ENCODE data around the gene MED12L. TPM values are rescaled to one million over a fixed set of nuclear protein-coding genes. Genes with fewer than 3 reads are reported as not detected.
A peak's percentile ranks its signal among the peaks of the same experiment; 100 is the strongest.
"Not testable (repeated sequence)": the region's sequence is repeated elsewhere in the genome, so short reads cannot be mapped to it uniquely, and the experiment has no call there.

MED12L gene
- total and polyA plus RNA-seq, 3 experiments from 2014 or later: 0.02 to 1.8 (median 1.7) TPM

DNA sequence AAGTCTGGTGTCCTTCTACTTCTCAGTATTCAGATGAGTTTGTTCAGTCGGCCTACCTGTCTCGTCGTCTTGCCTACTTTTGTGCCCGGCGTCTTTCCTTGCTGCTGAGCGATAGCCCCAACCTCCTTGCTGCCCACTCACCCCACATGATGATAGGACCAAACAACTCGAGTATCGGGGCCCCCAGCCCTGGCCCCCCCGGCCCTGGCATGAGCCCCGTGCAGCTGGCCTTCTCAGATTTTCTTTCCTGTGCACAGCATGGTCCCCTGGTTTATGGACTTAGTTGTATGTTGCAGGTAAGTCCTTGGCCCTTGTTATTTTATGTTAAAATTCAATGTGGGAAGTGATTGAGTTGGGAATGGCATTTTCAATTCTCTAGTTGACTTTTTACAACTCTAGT is 74.3 kb downstream of the MED12L start:
- no peaks in the 10 kb centered on the region for H3K9me3 ChIP-seq (ENCODE audit: low read length)
- H3K36me3 Mint-ChIP-seq: no peaks in the 10 kb centered on the region
- H3K4me3 Mint-ChIP-seq: no peak overlapping the region
- H3K27ac Mint-ChIP-seq: no peak overlapping the region
- CTCF ChIA-PET: interaction anchor here (0.9 to 1.3 kb wide), 3 partner anchors 58 to 125 kb away, joined by 3 to 4 read pairs (median 3); no protein-coding TSS in a partner anchor
- no peak overlapping the region for H3K27ac ChIP-seq (ENCODE audit: low read depth, low read length)
- H3K27me3 ChIP-seq (ENCODE audit: insufficient read depth, low read length, poor library complexity, severe bottlenecking): no peaks in the 10 kb centered on the region
- H3K27me3 Mint-ChIP-seq: peaks cover 2 to 25% of the 10 kb centered on the region in 2 donors
- H3K36me3 ChIP-seq (ENCODE audit: insufficient read depth, low read length): no peaks in the 10 kb centered on the region
- no peaks in the 10 kb centered on the region for H3K4me1 ChIP-seq (ENCODE audit: insufficient read depth, low read length)
- POLR2A ChIA-PET: no interaction called here
- no peak overlapping the region for H3K4me3 ChIP-seq (ENCODE audit: low read length)
- H3K4me1 Mint-ChIP-seq: peaks cover 0 to 4% (median 0%) of the 10 kb centered on the region in 3 donors
- H3K9me3 Mint-ChIP-seq: no peaks in the 10 kb centered on the region
- DNase-seq: no peak

DNA sequence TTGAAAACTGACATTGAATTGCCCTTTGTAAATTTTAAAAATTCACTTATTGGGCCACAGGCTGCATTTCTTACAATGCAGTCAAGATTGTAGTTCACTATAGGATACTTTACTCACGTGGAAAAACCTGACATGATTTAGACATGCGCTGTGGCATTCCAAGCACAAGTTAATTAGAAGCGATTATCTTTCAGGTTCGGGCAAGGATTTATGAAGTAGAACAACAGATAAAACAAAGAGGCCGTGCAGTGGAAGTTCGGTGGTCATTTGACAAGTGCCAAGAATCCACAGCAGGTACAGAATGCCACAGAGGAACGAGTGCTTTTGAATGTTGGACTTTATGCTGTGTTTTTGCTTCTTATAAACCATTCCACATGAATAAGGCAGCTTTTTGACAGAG is 79.8 kb downstream of the MED12L start:
- Mint-ChIP-seq H3K36me3 (no peaks in the 10 kb centered on the region), H3K4me1 (peaks cover 9 to 18% (median 17%) of the 10 kb centered on the region in 3 donors), H3K9me3 (no peaks in the 10 kb centered on the region), H3K4me3 (no peak overlapping the region), H3K27me3 (peaks cover 2 to 10% of the 10 kb centered on the region in 2 donors), H3K27ac (peak overlapping the region in 1 of 8 donors; percentile 38)
- Histone ChIP-seq H3K4me1 (ENCODE audit: insufficient read depth, low read length) (peaks cover 7% of the 10 kb centered on the region), H3K9me3 (ENCODE audit: low read length) (no peaks in the 10 kb centered on the region), H3K27ac (ENCODE audit: low read depth, low read length) (no peak overlapping the region), H3K4me3 (ENCODE audit: low read length) (no peak overlapping the region), H3K36me3 (ENCODE audit: insufficient read depth, low read length) (no peaks in the 10 kb centered on the region), H3K27me3 (ENCODE audit: insufficient read depth, low read length, poor library complexity, severe bottlenecking) (no peaks in the 10 kb centered on the region)
- POLR2A ChIA-PET: no interaction called here
- CTCF ChIA-PET: no interaction called here
- no peak for DNase-seq

DNA sequence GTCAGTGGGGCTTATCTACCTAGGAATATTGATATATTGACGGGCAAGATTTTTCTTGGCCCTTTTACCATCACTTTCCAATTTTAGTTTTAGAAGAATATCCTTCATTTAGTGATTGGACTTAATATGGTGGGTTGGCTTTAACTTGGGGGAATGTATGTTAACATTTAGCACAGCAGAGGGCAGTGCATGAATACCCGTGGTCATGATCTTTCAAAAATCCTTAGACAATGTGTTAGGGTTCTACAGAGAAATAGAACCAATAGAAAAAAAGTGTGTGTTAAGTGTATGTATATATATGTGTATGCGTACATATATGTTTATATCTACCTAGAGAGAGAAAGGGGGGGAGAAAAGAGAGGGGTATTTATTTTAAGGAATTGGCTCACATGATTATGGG is 80.7 kb downstream of the MED12L start:
- Histone ChIP-seq H3K27ac (ENCODE audit: low read depth, low read length) (no peak overlapping the region), H3K4me1 (ENCODE audit: insufficient read depth, low read length) (peaks cover 17% of the 10 kb centered on the region), H3K27me3 (ENCODE audit: insufficient read depth, low read length, poor library complexity, severe bottlenecking) (no peaks in the 10 kb centered on the region), H3K9me3 (ENCODE audit: low read length) (no peaks in the 10 kb centered on the region), H3K36me3 (ENCODE audit: insufficient read depth, low read length) (no peaks in the 10 kb centered on the region), H3K4me3 (ENCODE audit: low read length) (no peak overlapping the region)
- Mint-ChIP-seq H3K9me3 (no peaks in the 10 kb centered on the region), H3K4me3 (no peak overlapping the region), H3K36me3 (no peaks in the 10 kb centered on the region), H3K4me1 (peaks cover 19 to 28% (median 26%) of the 10 kb centered on the region in 3 donors), H3K27ac (no peak overlapping the region), H3K27me3 (peaks cover 2 to 5% of the 10 kb centered on the region in 2 donors)
- no peak for DNase-seq
- POLR2A ChIA-PET: no interaction called here
- CTCF ChIA-PET: interaction anchor here (0.9 to 3.4 kb wide), 3 partner anchors 62 to 114 kb away, joined by 3 to 83 read pairs (median 53); partner anchors contain the start of gene P2RY14

DNA sequence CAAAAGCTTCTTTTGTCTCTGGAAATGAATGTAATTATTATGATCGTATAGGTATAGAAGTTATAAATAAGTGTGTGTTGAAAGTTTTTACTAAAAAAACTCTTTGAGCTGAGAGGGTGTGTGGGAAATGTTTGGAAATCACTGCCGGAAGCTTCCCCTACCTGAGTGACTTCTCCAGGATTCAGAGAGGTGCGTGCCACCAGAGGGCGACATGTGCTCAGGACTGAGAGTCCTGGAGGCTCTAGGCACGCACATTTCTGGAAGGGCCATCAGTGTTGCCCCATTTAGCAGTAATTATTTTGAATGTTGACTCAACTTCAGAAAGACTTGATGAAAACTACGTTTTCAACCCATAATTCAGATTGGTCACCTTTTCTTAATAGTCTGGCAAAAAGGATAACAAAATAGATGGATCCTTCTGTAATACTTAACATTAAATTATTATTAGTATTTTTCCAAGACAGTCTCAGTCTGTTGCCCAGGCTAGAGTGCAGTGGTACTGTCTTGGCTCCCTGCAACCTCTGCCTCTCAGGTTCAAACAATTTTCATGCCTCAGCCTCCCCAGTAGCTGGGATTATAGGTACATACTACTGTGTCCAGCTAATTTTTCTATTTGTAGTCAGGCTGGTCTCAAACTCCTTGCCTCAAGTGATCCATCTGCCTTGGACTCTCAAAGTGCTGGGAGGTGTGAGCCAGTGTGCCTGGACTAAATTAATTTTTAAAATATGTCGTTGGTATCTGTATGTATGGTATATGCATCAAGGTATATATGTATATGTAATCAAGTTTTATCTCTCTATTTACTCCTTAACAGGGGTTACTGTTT is 83.0 kb downstream of the MED12L start:
- H3K36me3 ChIP-seq (ENCODE audit: insufficient read depth, low read length): no peaks in the 10 kb centered on the region
- H3K4me3 Mint-ChIP-seq: no peak overlapping the region
- no peaks in the 10 kb centered on the region for H3K27me3 ChIP-seq (ENCODE audit: insufficient read depth, low read length, poor library complexity, severe bottlenecking)
- no peaks in the 10 kb centered on the region for H3K36me3 Mint-ChIP-seq
- no peak overlapping the region for H3K4me3 ChIP-seq (ENCODE audit: low read length)
- H3K9me3 Mint-ChIP-seq: no peaks in the 10 kb centered on the region
- ChIA-PET CTCF (interaction anchor here (0.6 to 3.4 kb wide), 37 partner anchors 10 to 641 kb away, joined by 3 to 83 read pairs (median 4); partner anchors contain the start of genes GPR171 and P2RY14), POLR2A (no interaction called here)
- no peak overlapping the region for H3K27ac ChIP-seq (ENCODE audit: low read depth, low read length)
- H3K27ac Mint-ChIP-seq: peak overlapping the region in 5 of 8 donors; percentile 15 to 55 (median 47)
- peaks cover 32 to 43% (median 41%) of the 10 kb centered on the region in 3 donors for H3K4me1 Mint-ChIP-seq
- H3K4me1 ChIP-seq (ENCODE audit: insufficient read depth, low read length): peaks cover 30% of the 10 kb centered on the region
- H3K9me3 ChIP-seq (ENCODE audit: low read length): no peaks in the 10 kb centered on the region
- peak; percentile 58 to 86 (median 74) for DNase-seq
- peaks cover 0 to 2% of the 10 kb centered on the region in 2 donors for H3K27me3 Mint-ChIP-seq

DNA sequence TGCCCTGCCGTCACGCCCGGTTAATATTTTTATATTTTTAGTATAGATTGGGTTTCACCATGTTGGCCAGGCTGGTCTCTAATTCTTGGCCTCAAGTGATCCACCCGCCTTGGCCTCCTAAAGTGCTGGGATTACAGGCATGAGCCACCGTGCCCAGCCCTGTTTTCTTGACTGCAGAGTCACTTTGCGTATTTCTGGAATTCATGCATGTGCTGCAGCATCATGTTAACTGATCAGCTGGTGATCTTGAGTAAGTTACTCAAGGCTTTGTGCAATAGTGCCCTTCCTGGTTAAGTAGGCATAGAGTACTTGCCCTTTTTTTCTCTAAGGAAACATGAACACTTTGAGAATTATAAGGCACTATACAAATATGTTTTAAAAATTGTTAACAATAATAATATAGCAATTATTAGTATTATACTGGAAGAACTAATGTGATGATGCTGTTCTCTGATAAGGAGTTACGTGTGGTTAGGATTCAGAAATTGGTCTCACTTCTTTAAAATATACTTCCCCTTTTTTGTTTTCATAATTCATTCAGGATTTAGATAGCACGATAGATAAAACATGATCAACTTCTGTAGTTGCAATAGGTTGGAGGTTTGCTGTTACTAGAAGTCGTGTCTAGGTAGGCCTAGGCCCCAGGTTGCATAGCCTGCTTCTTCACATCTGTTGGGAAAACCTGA is 83.9 kb downstream of the MED12L start:
- H3K27me3 ChIP-seq (ENCODE audit: insufficient read depth, low read length, poor library complexity, severe bottlenecking): no peaks in the 10 kb centered on the region
- Mint-ChIP-seq H3K36me3 (no peaks in the 10 kb centered on the region), H3K4me3 (peak overlapping the region in 3 of 7 donors; percentile 16 to 35 (median 18)), H3K27me3 (no peaks in the 10 kb centered on the region), H3K4me1 (peaks cover 34 to 48% (median 41%) of the 10 kb centered on the region in 3 donors), H3K9me3 (no peaks in the 10 kb centered on the region), H3K27ac (peak overlapping the region in 7 of 8 donors; percentile 12 to 94 (median 56))
- H3K4me1 ChIP-seq (ENCODE audit: insufficient read depth, low read length): peaks cover 30% of the 10 kb centered on the region
- no peaks in the 10 kb centered on the region for H3K36me3 ChIP-seq (ENCODE audit: insufficient read depth, low read length)
- ChIA-PET CTCF (interaction anchor here (1.0 to 3.4 kb wide), 16 partner anchors 9 to 119 kb away, joined by 3 to 83 read pairs (median 10); partner anchors contain the start of gene P2RY14), POLR2A (no interaction called here)
- H3K9me3 ChIP-seq (ENCODE audit: low read length): no peaks in the 10 kb centered on the region
- no peak overlapping the region for H3K27ac ChIP-seq (ENCODE audit: low read depth, low read length)
- no peak overlapping the region for H3K4me3 ChIP-seq (ENCODE audit: low read length)
- DNase-seq: no peak

DNA sequence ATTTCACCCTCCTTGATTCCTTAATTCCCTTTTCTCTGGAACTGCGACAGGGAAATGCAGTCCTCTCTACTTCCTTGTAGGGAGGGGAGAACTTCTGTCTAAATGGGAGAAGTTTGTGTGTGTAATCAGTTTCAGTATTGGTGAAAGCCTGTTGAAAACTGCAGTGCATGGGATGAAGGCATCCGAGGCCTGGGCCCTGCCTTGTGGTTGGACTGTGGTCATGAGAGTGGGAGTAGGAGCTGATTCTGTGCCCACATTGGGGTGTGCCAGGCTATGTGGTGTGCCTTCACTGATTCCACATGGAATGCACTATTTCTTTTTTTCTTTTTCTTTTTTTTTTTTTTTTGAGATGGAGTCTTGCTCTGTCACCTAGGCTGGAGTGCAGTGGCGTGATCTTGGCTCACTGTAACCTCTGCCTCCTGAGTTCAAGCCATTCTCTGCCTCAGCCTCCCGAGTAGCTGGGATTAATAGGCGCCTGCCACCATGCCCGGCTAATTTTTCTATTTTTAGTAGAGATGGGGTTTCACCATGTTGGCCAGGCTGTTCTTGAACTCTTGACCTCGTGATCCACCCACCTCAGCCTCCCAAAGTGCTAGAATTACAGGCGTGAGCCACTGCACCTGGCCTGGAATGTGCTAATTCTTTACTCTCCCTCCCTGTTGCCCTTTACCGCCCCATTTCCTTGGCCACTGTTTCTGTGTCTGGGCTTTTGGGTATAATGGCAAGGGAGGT is 84.7 kb downstream of the MED12L start:
- peak overlapping the region in 5 of 7 donors; percentile 70 to 84 (median 72) for H3K4me3 Mint-ChIP-seq
- H3K9me3 Mint-ChIP-seq; H3K36me3 Mint-ChIP-seq; POLR2A ChIA-PET; H3K27me3 Mint-ChIP-seq; H3K36me3 ChIP-seq (ENCODE audit: insufficient read depth, low read length); H3K4me3 ChIP-seq (ENCODE audit: low read length); H3K27me3 ChIP-seq (ENCODE audit: insufficient read depth, low read length, poor library complexity, severe bottlenecking); H3K9me3 ChIP-seq (ENCODE audit: low read length); DNase-seq; H3K27ac ChIP-seq (ENCODE audit: low read depth, low read length): not testable (repeated sequence)
- H3K4me1 ChIP-seq (ENCODE audit: insufficient read depth, low read length): peaks cover 30% of the 10 kb centered on the region
- peak overlapping the region; percentile 82 to 94 (median 87) for H3K27ac Mint-ChIP-seq
- H3K4me1 Mint-ChIP-seq: peaks cover 34 to 48% (median 41%) of the 10 kb centered on the region in 3 donors
- CTCF ChIA-PET: interaction anchor here (0.7 to 3.3 kb wide), 6 partner anchors 31 to 119 kb away, joined by 3 to 54 read pairs (median 4); partner anchors contain the start of gene P2RY14

DNA sequence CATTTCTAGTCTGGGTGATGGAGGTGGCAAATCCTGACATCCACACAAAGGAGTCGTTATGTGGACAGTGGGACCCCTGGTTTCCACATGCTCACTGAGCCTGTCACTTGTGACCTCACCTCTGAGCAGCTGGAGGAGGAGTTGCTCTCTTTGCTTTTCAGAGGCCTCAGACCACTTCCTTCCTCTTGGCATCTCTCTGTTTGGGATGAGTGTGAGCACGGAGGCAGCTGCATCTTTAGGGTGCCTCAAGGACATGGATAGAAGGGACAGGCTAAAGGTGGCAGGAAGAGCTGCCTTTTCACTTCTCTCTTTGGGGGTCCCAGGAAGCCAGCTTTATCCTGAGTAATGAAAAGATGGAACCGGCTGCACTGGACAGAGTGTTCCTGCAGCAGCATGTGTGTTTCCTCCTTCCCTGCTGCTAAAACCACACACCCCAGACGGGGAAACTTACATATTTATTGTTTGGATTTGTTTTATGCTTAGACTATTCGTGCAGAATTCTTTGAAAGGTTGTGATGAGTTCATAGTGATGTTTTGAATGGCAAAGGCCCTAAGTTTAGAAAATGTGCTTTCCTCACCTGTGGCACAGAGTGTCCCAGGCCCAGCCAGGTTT is 85.8 kb downstream of the MED12L start:
- no peaks in the 10 kb centered on the region for H3K9me3 Mint-ChIP-seq
- peak overlapping the region in 6 of 7 donors; percentile 61 to 84 (median 72) for H3K4me3 Mint-ChIP-seq
- ChIA-PET CTCF (interaction anchor here (0.9 to 2.4 kb wide), 8 partner anchors 30 to 128 kb away, joined by 3 to 11 read pairs (median 3); no protein-coding TSS in a partner anchor), POLR2A (no interaction called here)
- H3K4me1 Mint-ChIP-seq: peaks cover 34 to 48% (median 41%) of the 10 kb centered on the region in 3 donors
- H3K36me3 ChIP-seq (ENCODE audit: insufficient read depth, low read length): no peaks in the 10 kb centered on the region
- no peaks in the 10 kb centered on the region for H3K27me3 Mint-ChIP-seq
- H3K27ac ChIP-seq (ENCODE audit: low read depth, low read length): no peak overlapping the region
- no peaks in the 10 kb centered on the region for H3K36me3 Mint-ChIP-seq
- peaks cover 30% of the 10 kb centered on the region for H3K4me1 ChIP-seq (ENCODE audit: insufficient read depth, low read length)
- DNase-seq: peak in 3 of 5 donors; percentile 31 to 60 (median 42)
- no peak overlapping the region for H3K4me3 ChIP-seq (ENCODE audit: low read length)
- H3K9me3 ChIP-seq (ENCODE audit: low read length): no peaks in the 10 kb centered on the region
- H3K27me3 ChIP-seq (ENCODE audit: insufficient read depth, low read length, poor library complexity, severe bottlenecking): no peaks in the 10 kb centered on the region
- H3K27ac Mint-ChIP-seq: peak overlapping the region; percentile 51 to 94 (median 84)
